Measurements from ENCODE around the gene USP9X.
"Not testable (repeated sequence)": the region's sequence is repeated elsewhere in the genome, so short reads cannot be mapped to it uniquely, and the experiment has no call there.

The USP9X gene

DNA sequence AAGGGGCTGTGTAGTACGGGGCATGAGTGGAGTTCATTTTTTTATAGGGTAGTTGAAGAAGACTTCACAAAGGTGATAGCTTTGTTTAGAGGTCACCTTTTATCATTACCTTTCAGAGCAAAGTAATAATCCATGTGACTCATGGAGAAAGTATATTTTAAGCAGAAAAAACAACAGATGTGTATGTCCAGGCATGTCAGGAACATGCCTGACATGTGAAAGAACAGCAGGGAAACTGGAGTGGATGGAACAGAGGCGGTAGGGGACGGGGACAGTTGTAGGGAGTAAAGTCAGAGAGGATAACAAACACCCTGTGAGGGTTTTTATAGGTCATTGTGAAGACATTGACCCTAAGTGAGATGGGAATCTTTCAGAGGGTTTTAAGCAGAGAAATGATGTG lies 107.6 kb downstream of the USP9X start:
- DNase-seq = no peak

DNA sequence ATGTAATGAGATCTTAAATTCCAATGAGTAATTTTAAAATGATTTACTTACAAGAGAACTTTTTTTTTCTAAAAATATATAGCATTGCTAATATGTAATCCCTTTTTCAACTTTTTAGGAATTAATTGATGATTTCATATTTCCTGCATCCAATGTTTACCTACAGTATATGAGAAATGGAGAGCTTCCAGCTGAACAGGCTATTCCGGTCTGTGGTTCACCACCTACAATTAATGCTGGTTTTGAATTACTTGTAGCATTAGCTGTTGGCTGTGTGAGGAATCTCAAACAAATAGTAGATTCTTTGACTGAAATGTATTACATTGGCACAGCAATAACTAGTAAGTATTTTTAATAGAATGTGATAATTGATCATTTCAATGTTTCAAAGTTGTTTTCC lies 113.2 kb downstream of the USP9X start:
- no peak for DNase-seq

DNA sequence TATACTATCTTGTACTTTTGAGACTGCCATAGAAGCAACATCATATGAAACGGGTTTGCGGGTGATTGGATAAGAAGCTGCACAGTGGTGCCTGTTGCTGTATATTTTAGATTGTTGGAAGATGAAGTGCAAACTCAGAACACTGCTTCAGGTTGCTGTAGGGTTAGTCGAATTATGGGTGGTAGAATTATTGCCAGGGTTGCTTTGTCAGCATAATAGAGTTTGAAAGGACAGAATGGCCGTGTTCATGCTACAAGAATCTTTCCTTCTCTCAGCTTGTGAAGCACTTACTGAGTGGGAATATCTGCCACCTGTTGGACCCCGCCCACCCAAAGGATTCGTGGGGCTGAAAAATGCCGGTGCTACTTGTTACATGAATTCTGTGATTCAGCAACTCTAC lies 115.5 kb downstream of the USP9X start:
- no peak for DNase-seq

DNA sequence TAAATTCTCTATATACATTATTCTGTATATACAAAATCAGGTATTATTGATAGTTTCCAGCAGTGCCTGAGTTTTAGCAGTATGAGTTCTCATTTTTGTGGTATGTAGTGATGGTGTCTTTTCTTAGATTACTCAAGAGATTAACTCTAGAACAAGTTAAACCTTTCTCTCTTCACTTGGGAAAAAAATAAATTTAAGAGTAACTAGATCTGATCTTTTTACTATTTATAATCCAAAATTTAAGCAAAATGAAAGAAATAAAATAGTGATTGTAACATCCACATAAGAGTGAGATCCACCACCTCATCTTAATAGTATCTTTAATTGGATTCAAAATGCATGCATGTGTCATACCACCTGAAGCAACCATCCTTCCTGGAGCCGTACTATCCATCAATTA lies 124.6 kb downstream of the USP9X start:
- no peak for DNase-seq

DNA sequence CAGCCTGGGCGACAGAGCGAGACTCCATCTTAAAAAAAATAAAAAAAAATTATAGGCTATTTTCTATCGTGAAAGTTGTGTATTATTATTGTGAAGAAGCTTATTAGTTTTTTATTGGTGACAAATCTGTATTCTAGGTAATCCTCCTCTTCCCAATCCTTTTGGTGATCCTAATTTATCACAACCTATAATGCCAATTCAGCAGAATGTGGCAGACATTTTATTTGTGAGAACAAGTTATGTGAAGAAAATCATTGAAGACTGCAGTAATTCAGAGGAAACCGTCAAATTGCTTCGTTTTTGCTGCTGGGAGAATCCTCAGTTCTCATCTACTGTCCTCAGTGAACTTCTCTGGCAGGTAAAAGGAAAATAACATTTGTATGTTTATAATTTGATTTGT lies 139.4 kb downstream of the USP9X start:
- no peak for DNase-seq

DNA sequence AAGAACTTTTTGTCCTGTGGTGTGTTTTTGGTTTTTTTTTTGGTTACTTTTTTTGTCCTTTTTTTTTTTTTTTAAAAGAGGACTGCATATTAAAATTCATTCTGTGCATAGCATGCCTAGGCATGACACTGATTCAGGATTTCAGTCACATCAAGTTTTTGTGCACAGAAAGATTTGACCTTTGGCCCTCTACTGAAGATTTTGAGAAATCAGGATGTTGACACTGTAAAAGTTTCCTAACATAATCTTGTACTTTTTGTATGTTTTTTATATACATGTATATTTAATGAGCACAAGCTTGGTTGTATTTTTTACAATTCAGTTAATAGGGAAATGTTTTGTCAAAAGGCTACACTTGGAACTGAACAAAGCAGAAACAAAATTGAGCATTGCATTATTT lies 148.7 kb downstream of the USP9X start:
- no peak for DNase-seq

DNA sequence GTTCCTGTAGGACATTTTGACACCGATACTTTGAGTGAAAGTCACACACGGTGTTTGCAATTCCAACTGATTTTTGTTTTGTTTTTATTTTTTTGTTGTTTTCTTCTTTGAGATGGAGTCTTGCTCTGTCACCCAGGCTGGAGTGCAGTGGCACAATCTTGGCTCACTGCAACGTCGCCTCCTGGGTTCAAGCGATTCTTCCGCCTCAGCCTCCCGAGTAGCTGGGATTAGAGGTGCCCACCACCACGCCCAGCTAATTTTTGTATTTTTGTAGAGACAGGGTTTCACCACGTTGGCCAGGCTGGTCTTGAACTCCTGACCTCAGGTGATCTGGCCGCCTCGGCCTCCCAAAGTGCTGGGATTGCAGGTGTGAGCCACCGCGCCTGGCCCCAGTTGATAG lies 149.2 kb downstream of the USP9X start:
- DNase-seq = not testable (repeated sequence)

DNA sequence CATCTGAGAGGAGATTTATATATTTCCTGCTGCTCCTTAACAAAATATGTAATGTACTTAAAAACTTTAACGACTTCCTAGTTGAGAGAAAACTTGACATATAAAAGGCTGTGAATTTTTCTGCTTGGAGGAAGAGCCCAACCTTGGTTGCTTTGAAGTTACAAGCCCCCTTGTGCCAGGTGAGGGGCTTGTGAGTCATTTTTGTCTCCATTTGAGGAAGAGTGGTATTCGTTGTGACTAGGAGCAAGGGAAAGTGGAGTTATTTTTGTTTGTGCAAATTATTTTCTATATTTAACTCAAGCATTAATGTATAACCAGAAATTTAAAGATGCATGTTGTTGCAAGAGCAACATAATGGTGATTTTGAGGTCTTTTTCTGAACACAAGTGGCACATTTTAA lies 149.7 kb downstream of the USP9X start:
- no peak for DNase-seq

DNA sequence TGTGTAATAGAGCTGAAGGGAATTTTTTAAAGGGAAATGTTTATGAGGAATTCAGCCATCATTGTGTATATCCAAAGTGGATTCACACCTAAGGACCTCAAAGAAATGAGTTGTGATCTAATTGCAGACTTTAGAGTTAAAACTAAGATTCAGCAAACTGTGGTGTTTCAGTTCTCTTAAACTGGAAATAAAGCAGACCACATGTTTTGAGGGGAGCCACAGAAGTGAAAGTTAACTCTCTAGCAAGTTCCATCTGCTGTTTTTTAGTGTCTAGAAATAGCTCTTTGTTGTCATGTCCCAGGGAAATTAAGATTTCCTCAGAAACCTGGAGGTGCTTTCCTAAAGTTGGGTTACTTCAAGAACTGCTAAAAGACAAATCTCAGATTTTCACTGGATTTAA lies 151.4 kb downstream of the USP9X start:
- no peak for DNase-seq

DNA sequence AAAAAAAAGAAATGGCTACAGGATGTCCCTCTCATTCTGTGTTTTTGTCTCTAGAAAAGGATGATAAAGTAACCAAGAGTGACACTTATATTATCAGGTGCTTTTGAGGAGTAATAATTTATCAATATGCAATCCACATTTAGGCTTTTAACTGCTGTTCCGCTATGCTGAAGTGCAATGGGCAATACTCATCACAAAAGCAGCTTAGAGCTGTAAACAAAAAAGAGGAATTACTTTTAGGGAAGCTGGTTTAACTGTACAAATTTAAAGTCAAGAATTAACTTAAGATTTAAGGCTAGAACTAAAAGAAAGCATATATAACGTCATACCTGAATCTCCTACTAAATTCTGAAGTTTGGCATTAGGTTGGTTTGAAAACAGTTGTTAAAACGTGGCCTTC lies 155.3 kb downstream of the USP9X start:
- DNase-seq = no peak

DNA sequence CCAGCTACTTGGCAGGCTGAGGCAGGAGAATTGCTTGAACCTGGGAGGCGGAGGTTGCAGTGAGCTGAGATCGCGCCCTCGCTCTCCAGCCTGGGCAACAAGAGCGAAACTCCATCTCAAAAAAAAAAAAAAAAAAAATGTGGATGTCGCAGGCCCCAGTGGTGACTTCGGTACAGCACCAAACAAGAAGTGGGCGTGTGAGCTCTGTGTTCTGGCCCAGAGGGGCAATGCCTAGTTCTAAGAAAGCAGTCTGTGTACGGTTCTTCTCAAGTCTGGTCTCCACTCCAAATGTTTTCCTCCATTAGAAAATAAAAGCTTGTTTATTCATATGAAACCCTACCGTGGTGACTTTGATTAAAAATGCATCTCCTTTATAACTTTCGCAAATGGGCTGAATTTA lies 156.7 kb downstream of the USP9X start:
- DNase-seq = no peak

DNA sequence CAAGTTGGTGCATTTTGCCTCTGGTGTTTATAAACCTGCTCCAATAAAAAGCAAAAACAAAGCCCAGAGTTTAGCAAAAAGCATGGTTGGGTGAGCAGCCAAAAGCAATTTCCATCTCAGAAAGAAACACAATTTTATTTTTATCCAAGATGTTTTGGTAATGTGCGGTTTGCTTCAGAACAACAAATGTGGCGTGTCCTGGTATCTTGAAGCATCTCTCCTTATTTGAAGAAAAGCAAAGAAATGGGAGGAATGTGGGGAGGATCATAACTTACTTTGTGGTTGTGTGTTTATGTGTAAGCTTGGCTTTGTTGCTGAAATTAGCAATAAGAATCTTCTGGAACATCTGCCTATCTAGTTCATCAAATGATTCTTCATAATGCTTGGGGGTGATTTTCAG lies 160.4 kb downstream of the USP9X start:
- no peak for DNase-seq

DNA sequence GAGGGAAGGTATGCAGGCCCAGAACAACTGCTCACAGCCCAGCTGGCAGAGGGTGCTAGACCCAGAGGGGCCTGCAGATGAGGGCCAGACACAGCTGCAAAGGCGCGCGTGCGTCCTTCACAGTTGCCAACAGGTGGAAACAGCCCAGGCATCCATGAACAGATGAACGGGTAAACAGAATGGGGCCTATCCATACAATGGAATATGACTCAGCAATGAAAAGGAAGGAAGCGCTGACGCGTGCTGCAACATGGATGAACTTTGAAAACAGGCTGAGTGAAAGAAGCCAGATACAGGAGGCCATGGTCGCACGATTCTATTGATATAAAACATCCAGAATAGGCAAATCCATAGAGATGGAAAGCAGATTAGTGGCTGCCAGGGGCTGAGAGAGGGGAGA lies 165.6 kb downstream of the USP9X start:
- DNase-seq = no peak

DNA sequence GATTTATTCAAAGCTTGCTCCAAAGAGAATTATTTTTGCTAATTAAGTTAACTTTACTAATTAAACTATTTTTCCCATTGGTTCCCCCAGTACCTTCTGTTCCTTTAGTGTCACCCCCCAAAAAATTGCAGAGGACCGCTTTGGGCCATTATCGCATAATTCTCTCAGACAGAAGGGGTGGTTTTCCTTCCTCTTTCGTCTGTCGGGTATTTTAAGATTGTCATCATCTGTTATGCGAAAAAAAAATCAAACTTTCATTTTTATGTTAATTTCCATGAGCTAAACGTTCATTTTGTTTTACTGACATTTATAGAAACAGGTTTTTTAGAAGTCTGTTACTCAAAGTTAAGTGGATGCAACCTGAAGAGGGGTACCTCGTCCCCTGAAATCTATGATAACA lies 172.6 kb downstream of the USP9X start:
- DNase-seq = no peak

DNA sequence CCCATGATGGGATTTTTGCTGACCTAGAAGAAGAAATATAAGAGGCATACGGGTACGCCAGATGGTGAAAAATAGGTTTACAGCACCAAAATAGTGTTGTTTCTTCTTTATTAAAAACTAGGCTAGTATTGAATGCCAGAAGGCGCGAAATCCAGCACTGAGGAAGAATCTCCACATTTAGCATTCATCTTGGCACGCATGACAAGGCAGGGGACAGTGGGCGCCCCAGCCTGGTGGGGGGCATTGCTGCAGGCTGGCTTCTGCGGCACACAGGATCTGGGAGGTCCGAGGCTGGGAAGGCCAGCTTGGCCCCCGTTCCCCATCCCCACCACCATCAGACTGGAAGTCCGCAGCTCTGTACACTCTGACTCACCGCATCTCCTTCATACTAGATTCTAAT lies 173.0 kb downstream of the USP9X start:
- DNase-seq = no peak

DNA sequence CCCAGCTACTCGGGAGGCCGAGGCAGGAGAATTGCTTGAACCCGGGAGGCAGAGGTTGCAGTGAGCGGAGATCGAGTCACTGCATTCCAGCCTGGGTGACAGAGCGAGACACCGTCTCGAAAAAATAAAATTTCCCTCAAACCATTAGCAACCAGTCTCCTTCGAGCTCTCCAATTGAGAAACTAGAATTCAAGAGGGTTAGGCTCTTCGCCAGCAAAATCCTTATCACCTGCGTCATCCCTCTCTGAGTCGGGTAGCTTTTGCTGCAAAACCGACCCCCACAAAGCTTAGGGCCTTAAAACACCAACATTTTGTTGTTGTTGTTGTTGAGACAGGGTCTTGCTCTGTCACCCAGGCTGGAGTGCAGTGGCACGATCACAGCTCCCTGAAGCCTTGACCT lies 173.6 kb downstream of the USP9X start:
- no peak for DNase-seq

DNA sequence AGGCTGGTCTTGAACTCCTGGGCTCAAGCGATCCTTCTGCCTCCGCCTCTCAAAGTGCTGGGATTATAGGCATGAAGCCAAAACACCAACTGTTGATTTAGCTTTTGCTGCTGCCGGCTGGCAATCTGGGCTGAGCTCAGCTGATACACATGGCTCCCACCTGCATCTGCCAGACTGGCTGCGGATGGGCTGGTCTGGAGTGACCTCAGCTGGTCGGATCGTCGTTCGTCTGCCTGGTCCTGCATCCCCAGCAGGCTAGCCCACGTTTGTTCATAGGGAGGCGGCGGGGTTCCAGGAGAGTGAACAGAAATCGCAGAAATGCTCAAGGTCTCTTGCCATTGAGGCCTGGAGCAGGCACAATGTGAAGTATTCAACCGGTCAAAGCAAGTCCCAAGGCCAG lies 174.3 kb downstream of the USP9X start:
- DNase-seq = no peak

DNA sequence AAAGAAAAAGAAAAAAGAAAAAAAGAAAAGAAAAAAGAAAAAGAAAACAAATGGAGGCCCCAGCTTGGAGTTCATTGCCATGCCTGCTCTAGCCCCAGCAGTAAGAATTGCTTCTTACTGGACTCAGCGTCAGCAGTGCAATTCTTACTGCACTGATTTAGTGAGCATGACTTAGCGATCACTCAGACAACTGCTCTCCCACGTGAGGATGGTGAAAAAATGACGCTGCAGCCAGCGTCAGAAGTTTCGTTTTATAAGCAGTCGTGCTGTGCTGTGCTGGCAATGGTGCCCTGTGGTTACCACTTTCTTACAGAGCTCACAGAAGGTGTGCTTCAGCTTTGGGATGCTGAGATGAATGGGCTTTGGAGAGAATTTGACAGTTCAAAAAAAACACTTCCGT lies 180.4 kb downstream of the USP9X start:
- DNase-seq = peak; percentile 41

DNA sequence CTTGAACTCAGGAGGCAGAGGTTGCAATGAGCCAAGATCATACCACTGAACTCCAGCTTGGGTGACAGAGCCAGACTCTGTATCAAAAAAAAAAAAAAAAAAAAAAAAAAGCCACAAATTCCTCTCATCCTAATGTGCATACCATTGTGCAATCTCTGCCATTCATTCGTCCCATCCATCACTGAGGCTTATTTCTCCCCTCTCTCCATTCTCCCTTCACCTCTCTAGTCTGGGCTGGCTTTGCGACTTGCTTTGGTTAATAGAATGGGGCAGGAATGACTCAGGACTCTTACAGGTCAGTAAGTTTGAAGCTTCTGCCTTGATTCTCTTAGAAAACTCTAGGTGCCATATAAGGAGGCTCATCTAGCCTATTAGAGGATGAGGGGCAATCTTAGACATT lies 188.4 kb downstream of the USP9X start:
- no peak for DNase-seq

DNA sequence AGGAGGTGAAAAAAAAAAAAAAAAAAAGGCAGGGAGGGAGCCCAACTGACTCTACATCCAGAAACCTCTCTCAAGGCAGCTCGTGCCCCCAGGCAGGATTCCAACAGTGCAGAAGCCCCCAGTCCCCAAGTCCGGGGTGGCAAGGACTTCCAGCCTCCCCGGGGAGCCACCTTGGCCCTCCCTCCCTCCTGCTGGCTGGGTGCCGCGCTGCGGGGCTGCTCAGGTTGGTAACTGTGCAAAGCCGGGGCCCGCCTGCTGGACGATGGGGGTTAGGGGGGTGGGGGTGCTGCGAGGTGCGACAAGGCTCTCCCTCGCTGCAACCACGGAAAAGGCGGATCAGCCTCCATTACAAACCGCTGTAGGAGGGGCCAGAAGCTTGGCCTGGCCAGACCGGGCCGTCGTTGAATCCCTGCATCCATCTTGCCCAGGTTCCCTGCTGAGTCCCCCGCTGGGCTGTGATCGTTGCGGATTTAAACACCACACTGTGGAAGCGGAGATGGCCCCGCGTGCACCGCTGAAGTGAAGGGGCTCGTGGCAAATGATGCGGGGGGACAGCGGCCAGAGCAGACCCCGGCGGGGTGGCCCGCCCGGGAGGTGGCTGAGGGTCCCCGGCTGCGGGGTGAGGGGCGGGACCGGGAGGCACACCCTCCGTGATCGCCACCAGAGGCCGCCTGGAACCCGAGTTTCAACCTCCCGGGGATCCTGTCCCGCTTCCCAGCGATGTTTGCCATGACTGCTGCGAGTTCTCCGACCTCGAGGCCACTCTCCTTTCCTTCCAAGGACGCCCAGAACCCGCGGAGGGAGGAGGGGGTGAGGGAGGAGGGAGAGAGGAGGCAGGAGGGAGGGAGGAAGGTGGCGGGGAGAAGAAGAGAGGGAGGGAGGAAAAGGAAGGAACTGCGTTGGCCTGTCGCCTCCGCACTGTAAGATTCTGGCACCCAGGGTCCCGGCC lies 190.7 kb downstream of the USP9X start:
- peak; percentile 25 for DNase-seq

DNA sequence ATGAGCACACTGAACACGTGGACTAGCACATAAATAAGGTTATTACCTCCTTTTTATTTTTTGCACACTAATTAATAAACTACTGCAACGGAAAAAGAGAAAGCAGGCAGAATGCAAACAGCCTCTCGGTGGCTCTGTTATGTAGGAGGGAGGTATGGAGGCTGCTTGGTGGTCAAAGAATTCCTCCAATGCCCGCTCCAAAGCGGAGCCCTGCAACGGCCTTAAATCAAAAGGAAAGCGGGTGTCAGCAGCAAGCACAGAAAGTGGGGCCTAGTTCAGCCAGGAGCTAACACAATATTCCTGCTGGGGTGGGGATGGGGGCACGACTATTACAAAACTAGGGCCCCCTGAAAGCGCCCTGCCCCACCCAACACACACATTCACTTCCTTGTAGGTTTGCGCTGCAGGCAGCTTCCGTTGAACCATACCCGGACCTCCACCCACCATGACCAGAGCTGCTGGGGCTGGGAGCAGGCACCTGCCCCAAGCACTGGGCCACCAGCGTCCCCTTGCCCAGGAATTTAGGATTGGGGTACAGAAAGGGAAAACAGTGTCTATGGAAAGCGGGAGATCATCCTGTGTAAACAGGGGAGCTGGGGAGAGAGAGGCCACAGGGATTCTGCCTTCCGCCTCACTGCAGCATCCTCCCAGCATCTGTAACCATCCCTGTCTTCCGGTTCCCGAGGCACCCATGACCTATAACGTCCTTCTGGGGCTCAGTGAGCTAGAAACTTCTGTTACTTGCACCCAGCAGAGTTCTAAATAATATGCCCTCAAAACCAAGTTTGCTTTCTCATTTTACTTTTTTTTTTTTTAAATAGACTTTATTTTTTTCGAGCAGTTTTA lies 191.6 kb downstream of the USP9X start:
- DNase-seq = no peak

DNA sequence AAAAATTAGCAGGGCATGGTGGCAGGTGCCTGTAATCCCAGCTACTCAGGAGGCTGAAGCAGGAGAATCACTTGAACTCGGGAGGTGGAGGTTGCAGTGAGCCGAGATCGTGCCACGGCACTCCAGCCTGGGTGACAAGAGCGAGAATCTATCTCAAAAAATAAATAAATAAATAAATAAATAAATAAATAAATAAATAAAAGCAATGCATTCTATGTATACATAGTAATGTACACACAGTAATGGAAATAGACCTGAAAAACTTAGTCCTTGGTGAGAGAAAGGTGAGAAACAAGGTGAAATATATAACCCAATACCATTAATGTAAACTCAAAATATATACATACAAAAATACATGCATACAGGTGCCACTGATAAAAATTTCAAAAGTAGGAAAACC lies 197.1 kb downstream of the USP9X start:
- DNase-seq = not testable (repeated sequence)

DNA sequence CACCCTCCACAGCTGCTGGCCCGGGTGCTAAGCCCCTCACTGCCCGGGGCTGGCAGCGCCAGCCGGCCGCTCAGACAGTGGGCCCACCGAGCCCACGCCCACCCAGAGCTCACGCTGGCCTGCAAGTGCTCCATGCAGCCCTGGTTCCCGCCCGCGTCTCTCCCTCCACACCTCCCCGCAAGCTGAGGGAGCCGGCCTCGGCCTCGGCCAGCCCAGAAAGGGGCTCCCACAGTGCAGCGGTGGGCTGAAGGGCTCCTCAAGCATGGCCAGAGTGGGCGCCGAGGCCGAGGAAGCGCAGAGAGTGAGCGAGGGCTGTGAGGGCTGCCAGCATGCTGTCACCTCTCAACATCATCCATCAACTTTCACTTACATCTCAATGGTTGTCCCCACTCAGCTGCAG lies 200.7 kb downstream of the USP9X start:
- not testable (repeated sequence) for DNase-seq
